ENCODE results near the gene PA2G4. TPM values are rescaled to one million over a fixed set of nuclear protein-coding genes. Genes with fewer than 3 reads are reported as not detected.
"Not testable (repeated sequence)": the region's sequence is repeated elsewhere in the genome, so short reads cannot be mapped to it uniquely, and the experiment has no call there.

Gene PA2G4
- total RNA-seq (170 and 188 TPM in 2 replicates), polyA plus RNA-seq (94.2 and 121 TPM in 2 replicates), polyA minus RNA-seq (85.5 and 96.0 TPM in 2 replicates), Bru-seq, nascent RNA (percentile 93 among the genes with signal in this experiment), BruChase-seq, experiment 1, labeled RNA remaining after a 6-hour chase (percentile 99 among the genes with signal in this experiment), BruChase-seq, experiment 2, labeled RNA remaining after a 2-hour chase (percentile 98 among the genes with signal in this experiment)
- 223 and 250 TPM in 2 replicates for polyA plus RNA-seq (2011; cell fraction: cytosol; rRNA removed)
- polyA plus RNA-seq (2011; cell fraction: nucleus; rRNA removed): 154 and 214 TPM in 2 replicates
- polyA plus RNA-seq (2012): 200 and 296 TPM in 2 replicates
- polyA minus RNA-seq (2011; cell fraction: cytosol; rRNA and poly(A)+ RNA removed): 177 TPM
- 41.8 and 42.7 TPM in 2 replicates for polyA minus RNA-seq (2011; cell fraction: nucleus; rRNA and poly(A)+ RNA removed)
- long read RNA-seq, transcript PA2G4-201 (13 exons, 2,577 nt): major isoform, 412 of 601 reads
- long read RNA-seq, partial matches to known transcripts: 22 of 601 reads
- long read RNA-seq, other reads (novel, unspliced or antisense): 167 of 601 reads

- Histone ChIP-seq H2AFZ (ENCODE audit: low read depth, low read length) (peak within 1 kb of the TSS; percentile 75), H3K36me3 (ENCODE audit: control insufficient read depth in 2 of 2, extremely low read depth in 1 of 2, insufficient read depth in 2 of 2, low read length in 2 of 2) (peaks cover 7 to 9% of the 10 kb centered on the region in 2 experiments), H3K9me3 (replicated peaks; ENCODE audit: control insufficient read depth, insufficient read depth, low read length) (no peaks in the 10 kb centered on the region), H4K20me1 (replicated peaks; ENCODE audit: control insufficient read depth, extremely low read depth, insufficient read depth, low read length) (no peaks in the 10 kb centered on the region), H3K9me1 (replicated peaks; ENCODE audit: control insufficient read depth, extremely low read depth, insufficient read depth, low read length) (no peaks in the 10 kb centered on the region), H3K9ac (replicated peaks; ENCODE audit: extremely low read depth, insufficient read depth, low read length) (peak within 1 kb of the TSS; percentile 70), H3K4me3 (replicated peaks in 1 of 3; ENCODE audit: insufficient read depth in 1 of 3, low read depth in 1 of 3, low read length in 3 of 3) (peak within 1 kb of the TSS; percentile 49 to 85 (median 68)), H3K4me2 (ENCODE audit: insufficient read depth, low read length) (peak within 1 kb of the TSS; percentile 85), H3K4me1 (ENCODE audit: control insufficient read depth, extremely low read depth, insufficient read depth, low read length) (peaks cover 25% of the 10 kb centered on the region), H3K27me3 (ENCODE audit: control insufficient read depth in 2 of 2, insufficient read depth in 2 of 2, low read length in 2 of 2) (peaks cover 0 to 6% of the 10 kb centered on the region in 2 experiments), H3K27ac (ENCODE audit: insufficient read depth, low read depth, low read length) (peak within 1 kb of the TSS; percentile 60), H3K79me2 (ENCODE audit: control insufficient read depth, insufficient read depth, low read length) (peaks cover 35% of the 10 kb centered on the region)
- TF ChIP-seq JUN (IDR thresholded peaks at IDR 0.05; ENCODE audit: borderline replicate concordance, insufficient read depth, insufficient read length, low read depth) (no peak), POLR2AphosphoS5 (IDR thresholded peaks at IDR 0.05; ENCODE audit: insufficient read depth, low read depth, low read length) (peak; percentile 64), MYC (IDR thresholded peaks at IDR 0.05; ENCODE audit: low read depth, low read length) (peak; percentile 8), GATA2 (IDR thresholded peaks at IDR 0.05; ENCODE audit: insufficient read depth, insufficient read length, low read depth, low read length) (no peak), EZH2 (IDR thresholded peaks at IDR 0.05; ENCODE audit: borderline replicate concordance, low read depth, low read length, severe bottlenecking) (no peak), MAX (IDR thresholded peaks at IDR 0.05; ENCODE audit: insufficient read depth, insufficient read length) (peak; percentile 74), FOS (IDR thresholded peaks at IDR 0.05; ENCODE audit: borderline replicate concordance, insufficient read depth, low read length) (no peak), POLR2A (IDR thresholded peaks at IDR 0.05; ENCODE audit: low read depth, low read length) (peak; percentile 96)
- TF ChIP-seq, protein P1, sequence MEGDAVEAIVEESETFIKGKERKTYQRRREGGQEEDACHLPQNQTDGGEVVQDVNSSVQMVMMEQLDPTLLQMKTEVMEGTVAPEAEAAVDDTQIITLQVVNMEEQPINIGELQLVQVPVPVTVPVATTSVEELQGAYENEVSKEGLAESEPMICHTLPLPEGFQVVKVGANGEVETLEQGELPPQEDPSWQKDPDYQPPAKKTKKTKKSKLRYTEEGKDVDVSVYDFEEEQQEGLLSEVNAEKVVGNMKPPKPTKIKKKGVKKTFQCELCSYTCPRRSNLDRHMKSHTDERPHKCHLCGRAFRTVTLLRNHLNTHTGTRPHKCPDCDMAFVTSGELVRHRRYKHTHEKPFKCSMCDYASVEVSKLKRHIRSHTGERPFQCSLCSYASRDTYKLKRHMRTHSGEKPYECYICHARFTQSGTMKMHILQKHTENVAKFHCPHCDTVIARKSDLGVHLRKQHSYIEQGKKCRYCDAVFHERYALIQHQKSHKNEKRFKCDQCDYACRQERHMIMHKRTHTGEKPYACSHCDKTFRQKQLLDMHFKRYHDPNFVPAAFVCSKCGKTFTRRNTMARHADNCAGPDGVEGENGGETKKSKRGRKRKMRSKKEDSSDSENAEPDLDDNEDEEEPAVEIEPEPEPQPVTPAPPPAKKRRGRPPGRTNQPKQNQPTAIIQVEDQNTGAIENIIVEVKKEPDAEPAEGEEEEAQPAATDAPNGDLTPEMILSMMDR (IDR thresholded peaks at IDR 0.05; ENCODE audit: extremely low read depth in 1 of 2, insufficient read depth in 1 of 2, low read depth in 1 of 2, low read length in 2 of 2): no peak
- peak; percentile 95 for FAIRE-seq
- no TSS peak for BruUV-seq (replicated peaks)
- dilution Hi-C loops (cut with MboI; ENCODE audit: extremely low pct_ligation_motif_present, low sequenced_read_pairs) (no loop called here), intact Hi-C loops (cut with micrococcal nuclease) (loop anchor here (1.0 to 2.0 kb wide), 6 partner anchors 12 to 365 kb away; partner anchors contain the start of gene RPL41)
- ChIA-PET CTCF (interaction anchor here (0.6 to 5.3 kb wide), 21 partner anchors 9 to 364 kb away, joined by 3 to 59 read pairs (median 5); partner anchors contain the start of genes ERBB3, RAB5B, SMARCC2 and SUOX), POLR2A (interaction anchor here (0.5 to 3.3 kb wide), 15 partner anchors 9 to 275 kb away, joined by 3 to 37 read pairs (median 4); partner anchors contain the start of genes DNAJC14, ESYT1, RAB5B and RPL41)
- DNase-seq (ENCODE audit: low read depth, low spot score): peak; percentile 99
Observed at GRCh38 chr12:56104109-56104814, at the start of gene PA2G4. Gene PA2G4, plus strand, starts transcription at chr12:56104559. Its CDS starts 179 bp downstream, at chr12:56104738.

DNA sequence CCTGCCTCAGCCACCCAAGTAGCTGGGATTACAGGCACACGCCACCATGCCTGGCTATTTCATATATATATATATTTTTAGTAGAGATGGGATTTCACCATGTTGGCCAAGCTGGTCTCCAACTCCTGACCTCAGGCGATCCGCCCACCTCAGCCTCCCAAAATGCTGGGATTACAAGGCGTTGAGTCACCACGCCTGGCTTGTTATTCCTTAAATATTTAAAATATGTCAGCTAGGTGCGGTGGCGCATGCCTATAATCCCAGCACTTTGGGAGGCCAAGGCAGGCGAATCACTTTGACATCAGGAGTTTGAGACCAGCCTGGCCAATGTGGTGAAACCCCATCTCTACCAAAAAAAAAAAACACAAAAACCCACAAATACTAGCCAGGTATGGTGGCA, 44.4 kb upstream of the PA2G4 start:
- H3K4me2 ChIP-seq (ENCODE audit: insufficient read depth, low read length); H3K4me3 ChIP-seq (replicated peaks in 1 of 3; ENCODE audit: insufficient read depth in 1 of 3, low read depth in 1 of 3, low read length in 3 of 3); intact Hi-C loops (cut with micrococcal nuclease); POLR2A ChIA-PET; H3K4me1 ChIP-seq (ENCODE audit: control insufficient read depth, extremely low read depth, insufficient read depth, low read length); H4K20me1 ChIP-seq (replicated peaks; ENCODE audit: control insufficient read depth, extremely low read depth, insufficient read depth, low read length); FAIRE-seq; dilution Hi-C loops (cut with MboI; ENCODE audit: extremely low pct_ligation_motif_present, low sequenced_read_pairs); H3K79me2 ChIP-seq (ENCODE audit: control insufficient read depth, insufficient read depth, low read length); H3K27ac ChIP-seq (ENCODE audit: insufficient read depth, low read depth, low read length); BruUV-seq (replicated peaks); H3K9me1 ChIP-seq (replicated peaks; ENCODE audit: control insufficient read depth, extremely low read depth, insufficient read depth, low read length); H3K36me3 ChIP-seq (ENCODE audit: control insufficient read depth in 2 of 2, extremely low read depth in 1 of 2, insufficient read depth in 2 of 2, low read length in 2 of 2); DNase-seq (ENCODE audit: low read depth, low spot score); H3K9me3 ChIP-seq (replicated peaks; ENCODE audit: control insufficient read depth, insufficient read depth, low read length); H2AFZ ChIP-seq (ENCODE audit: low read depth, low read length); H3K9ac ChIP-seq (replicated peaks; ENCODE audit: extremely low read depth, insufficient read depth, low read length); H3K27me3 ChIP-seq (ENCODE audit: control insufficient read depth in 2 of 2, insufficient read depth in 2 of 2, low read length in 2 of 2): not testable (repeated sequence)
- CTCF ChIA-PET: interaction anchor here (0.6 to 0.8 kb wide), 3 partner anchors 9 to 127 kb away, joined by 3 to 4 read pairs (median 3); no protein-coding TSS in a partner anchor
